GM21526 (cell line): Measurements from ENCODE around the gene TNFRSF18.

Experiments
- ATAC-seq: cut with Tn5 transposase; IDR thresholded peaks from one replicate; pipeline ENCODE4 v1.9.1; 2021; ENCODE audit warnings: moderate library complexity; ENCODE audit not compliant: unreplicated experiment, low FRiP score

The TNFRSF18 gene

DNA sequence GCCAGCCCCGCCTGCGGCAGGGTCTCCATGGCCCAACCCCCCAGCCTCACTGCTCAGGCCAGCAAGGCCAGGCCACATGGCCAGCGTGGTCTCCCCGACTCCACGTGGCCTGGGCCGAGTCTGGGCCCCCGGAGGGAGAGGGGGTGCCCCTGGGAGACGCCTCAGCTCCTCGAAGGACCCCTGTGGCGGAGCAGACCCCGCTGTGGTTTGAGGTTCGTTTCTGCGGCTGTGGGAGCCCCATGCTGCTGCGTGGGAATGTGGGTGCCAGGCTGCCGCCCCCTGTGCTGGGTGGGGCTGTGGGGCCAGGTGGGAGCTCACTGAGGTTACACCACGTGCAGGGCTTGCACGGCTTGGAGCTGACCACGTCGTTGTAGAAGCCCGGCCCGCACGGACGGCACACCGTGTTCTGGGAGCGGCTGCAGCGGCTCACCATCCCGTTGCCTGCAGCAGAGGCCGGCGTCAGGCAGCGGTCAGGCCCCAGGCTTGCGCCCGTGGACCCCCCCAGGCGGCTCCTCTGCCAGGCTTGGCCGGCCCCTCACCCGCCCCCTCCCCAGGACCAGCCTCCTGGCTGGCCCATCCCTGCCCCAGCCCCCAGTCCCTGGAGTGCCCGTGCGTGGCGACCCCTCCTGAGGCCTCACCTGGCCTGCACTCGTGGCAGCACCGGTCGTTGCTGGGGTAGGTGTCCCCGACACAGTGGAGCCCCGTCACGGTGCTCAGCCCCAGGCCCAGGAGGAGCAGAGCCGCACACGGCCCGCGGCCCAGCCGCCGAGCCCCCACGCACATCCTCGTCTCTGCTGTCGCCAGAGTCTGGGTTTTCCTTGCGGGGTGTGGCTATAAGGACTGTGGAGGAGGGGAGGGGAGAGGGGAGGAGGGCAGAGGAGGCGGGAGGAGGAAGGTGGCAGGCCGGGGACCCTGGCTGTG lies 7.2 kb upstream of the TNFRSF18 start, which contains the start of gene TNFRSF4:
Gene TNFRSF4 (minus strand): TSS at position 809 of the 921 bp plus-strand sequence. CDS start 26 bp downstream, at position 783.
- ATAC-seq: no peak

DNA sequence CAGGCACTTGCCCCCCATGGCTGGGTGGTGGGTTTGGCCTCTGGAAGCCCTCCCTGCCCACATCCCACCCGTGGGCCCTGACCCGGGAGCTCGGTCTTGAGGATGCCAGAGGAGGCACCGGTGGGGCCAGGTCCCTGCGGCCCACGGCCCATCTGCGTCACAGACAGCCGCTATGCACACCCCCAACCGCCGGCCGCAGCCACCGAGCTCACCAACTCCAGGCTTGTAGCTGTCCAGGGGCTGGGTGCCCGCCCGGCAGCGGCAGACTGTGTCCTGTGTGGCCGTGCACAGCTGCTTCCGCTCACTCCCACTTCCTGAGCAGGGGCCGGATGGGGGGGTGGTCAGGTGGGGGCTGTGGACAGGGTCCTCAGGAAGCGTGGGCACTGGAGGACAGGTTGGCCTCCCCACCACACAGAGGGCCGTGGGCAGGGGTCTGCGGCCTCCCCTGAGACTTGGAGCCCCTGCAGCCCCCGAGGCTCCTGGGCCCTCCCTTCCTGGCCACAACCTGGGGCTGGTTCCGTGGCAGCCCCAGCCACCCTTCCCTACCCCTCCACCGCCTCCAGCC lies 6.5 kb upstream of the TNFRSF18 start:
- ATAC-seq: no peak

DNA sequence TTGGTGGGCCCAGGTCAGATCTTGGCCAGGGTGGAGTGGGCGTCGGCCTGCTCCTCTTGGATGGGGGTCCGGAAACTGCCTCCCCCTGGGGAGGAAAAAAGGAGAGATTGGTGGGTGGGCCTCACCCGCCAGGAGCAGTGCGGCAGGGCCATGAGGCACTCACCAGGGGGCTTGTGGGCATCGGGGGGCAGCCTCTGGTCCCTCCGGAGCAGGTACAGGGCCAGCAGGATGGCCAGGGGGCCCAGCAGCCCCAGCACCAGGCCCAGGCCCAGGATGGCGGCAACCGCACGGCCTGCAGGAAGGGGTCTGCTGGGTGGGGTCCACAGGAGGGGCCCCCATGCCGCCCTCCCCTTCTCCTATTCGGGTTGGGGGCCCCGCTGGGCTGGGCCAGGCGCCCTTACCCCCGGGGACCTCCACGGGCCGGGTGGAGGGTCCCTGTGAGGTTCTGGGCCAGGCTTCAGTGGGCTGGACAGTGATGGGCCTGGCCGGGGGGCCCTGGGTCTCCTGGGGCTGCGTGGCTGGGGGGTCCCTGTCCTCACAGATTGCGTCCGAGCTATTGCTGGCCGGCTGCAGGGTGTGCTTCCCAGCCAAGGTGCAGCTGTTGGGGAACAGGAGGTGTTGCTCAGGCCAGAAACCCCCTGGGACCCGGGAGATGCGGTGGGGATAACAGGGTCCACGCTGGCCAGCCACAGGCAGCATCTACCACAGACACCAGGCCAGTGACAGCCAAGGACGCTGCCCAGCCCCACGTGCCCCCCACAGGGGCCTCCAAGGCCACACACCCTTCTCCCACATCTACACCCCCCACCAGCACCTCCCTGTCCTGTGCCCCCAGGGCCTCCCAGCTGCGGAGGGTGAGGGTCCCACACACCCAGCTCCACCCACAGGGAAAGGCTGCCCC lies 5.4 kb upstream of the TNFRSF18 start:
- no peak for ATAC-seq

- no peak for ATAC-seq
Measured at GRCh38 chr1:1210726-1211540, 4.5 kb upstream of the TNFRSF18 start.

- ATAC-seq: no peak
Measured at GRCh38 chr1:1208713-1209433, 2.5 kb upstream of the TNFRSF18 start.

- no peak for ATAC-seq
Measured at GRCh38 chr1:1207571-1207892, 1.1 kb upstream of the TNFRSF18 start.

DNA sequence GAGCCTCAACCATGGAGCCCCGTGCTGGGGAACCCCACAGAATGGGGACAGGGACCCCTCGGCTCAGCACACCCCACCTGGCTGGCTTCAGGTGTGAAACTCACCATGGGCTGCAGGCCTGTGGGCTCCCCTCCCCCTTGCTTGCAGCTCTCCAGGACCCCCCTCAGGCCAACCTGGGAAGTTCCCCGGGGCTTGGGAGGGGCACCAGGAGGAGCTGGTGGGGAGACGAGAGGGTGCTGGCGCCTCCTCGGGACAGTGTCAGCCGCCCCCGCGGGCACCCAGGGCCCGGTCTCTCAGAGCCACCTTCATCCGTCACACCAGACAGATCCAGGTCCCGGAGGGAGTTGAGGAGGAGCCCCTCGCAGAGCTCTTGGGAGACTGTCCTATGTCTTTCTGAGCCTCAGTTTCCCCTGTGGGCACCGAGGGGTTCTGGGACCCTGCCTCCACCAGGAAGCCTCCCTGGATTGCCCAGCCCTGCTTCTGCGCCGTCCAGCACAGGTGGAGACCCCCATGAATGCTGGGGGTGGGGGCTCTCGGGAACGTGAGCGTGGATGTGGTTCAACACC lies 657 bp upstream of the TNFRSF18 start:
- no peak for ATAC-seq

GRCh38 chr1:1205769-1206375 lies 520 bp downstream of the TNFRSF18 start:
- ATAC-seq: no peak

- ATAC-seq: no peak
Measured at GRCh38 chr1:1204998-1205768, 1.2 kb downstream of the TNFRSF18 start.

DNA sequence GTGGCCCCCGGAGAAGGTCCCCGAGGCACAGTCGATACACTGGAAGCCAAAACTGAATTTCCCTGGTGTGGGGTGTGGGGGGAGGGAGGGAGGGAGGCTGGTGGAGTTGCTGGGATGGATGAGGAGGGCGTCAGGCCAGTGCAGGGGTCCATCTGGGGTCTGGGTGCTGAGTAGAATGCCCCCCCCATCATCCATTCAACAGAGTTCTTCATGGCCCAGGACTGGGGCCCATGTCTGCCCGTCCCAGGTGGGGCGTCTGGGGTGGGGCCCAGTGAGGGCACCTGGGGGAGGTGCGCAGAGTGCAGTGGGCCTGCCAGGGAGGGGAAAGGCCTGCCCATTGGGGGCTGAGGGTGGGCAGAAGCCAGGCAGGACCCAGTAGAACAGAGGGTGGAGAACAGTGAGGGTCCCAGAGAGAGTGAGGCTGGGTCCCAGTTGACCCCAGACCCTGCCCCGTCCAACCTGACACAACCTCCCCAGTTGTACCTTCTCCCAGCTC lies 1.9 kb downstream of the TNFRSF18 start:
- no peak for ATAC-seq

GRCh38 chr1:1203561-1204424 lies 2.6 kb downstream of the TNFRSF18 start:
- no peak for ATAC-seq

DNA sequence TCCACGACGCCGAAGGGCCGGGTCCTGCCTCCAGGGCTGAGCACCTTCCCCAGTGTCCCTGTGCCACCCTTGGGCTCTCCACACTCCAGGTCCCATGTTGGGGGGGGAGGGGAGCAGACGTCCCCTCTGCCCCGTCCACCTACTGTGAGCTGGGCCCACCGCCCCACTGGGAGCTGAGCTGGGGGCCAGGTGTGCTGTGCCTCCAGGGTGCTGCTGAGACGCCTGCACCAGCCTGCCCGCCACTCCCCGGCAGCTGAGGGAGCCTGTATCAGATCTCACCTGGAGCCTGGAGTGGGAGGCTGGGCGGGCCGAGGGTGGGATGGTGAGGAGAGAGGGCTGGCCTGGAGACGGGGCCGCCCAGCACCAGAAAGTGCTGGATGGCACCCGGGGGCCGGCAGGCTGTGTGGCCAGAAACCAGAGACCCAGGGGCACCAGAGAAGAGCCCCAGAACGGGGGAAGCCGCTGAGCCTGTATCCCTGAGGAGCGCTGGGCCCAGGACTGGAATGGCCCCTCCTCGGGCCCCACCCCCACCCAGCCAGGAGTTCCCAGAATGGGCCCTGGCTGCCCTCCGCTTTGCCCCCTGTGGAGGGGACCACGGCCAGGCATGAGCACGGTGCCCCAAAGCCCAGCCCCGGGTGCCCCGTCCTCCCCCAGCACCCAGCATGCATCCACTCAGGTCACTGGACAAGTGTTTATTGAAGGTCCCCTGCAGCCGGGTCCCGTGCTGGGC lies 3.4 kb downstream of the TNFRSF18 start:
- ATAC-seq: no peak

- ATAC-seq: no peak
Measured at GRCh38 chr1:1200876-1201810, 5.2 kb downstream of the TNFRSF18 start.

DNA sequence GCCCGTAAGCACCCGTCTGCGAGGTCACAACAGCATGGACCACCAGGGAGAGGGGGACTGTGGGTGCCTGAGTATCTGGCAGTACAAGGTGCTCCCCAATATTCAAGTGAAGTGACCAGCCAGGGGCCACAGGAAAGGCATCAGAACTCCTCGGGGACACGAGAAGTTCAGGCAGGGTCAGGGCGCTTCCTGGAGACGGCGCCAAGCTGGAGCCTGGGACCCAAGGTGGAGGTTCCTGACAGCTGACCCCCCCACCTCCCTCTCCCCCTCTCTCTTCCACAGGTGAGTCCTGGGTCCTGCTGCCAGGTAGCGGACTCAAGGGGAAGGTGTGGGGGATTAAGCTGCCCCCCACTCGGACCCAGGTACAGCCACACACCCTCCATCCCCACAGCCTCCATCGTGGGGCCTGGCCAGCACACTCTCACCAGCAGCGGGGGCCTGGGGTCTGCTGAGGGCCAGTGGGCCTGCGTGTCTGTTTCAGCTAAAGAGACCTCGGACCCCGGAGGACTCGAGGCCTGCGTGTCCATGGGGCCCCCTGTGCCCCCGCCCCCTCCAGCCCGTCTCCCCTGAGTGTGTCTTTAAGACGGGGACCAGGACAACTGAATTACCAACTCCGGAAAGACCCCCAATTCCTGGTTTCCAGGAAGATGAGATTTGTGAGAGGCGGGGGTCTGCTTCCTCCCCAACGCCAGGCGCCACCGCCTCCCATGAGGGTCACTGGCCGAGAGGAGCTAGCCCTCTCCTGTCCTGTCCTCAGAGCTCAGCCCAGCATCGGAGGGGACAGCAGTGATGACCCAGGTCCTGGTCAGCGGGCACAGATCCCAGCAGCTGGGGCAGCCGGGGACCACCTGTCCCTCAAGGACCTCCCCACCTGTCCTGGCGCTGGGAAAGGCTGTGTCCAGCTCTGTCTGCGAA lies 6.2 kb downstream of the TNFRSF18 start:
- no peak for ATAC-seq
